ENCODE results near the gene CALY.

Gene CALY

DNA sequence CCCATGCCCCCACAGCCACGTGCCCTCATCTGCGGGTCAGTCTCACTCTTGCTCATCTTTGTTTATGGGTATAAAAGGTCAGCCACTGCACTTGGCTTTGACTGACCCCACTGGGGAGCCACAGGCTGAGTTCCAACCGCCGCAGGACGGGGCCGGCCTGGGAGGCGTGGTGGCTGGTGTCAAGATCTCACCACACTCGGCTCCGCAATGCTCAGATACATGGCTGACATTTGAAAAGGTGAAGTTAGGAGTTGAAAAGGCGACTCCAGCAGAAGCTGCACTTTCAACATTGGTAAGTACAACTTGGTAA, 42.9 kb downstream of the CALY start:
- Histone ChIP-seq H3K9ac (ENCODE audit: low read length in 5 of 5) (peak overlapping the region in 1 of 5 donors; percentile 7), H3K27me3 (ENCODE audit: control insufficient read depth in 5 of 5, insufficient read depth in 4 of 5, low read length in 5 of 5) (no peaks in the 10 kb centered on the region), H3K9me3 (ENCODE audit: control insufficient read depth in 5 of 5, low read length in 5 of 5) (no peaks in the 10 kb centered on the region), H3K36me3 (ENCODE audit: control insufficient read depth in 5 of 5, insufficient read depth in 5 of 5, low read length in 5 of 5) (peaks cover 0 to 94% (median 84%) of the 10 kb centered on the region in 5 donors), H3K4me1 (ENCODE audit: control insufficient read depth in 5 of 5, insufficient read depth in 5 of 5, low read length in 5 of 5) (peaks cover 0 to 22% (median 14%) of the 10 kb centered on the region in 5 donors), H3K4me3 (ENCODE audit: low read depth in 1 of 5, low read length in 5 of 5) (no peak overlapping the region), H3K27ac (ENCODE audit: low read depth, low read length) (peak overlapping the region; percentile 43)

DNA sequence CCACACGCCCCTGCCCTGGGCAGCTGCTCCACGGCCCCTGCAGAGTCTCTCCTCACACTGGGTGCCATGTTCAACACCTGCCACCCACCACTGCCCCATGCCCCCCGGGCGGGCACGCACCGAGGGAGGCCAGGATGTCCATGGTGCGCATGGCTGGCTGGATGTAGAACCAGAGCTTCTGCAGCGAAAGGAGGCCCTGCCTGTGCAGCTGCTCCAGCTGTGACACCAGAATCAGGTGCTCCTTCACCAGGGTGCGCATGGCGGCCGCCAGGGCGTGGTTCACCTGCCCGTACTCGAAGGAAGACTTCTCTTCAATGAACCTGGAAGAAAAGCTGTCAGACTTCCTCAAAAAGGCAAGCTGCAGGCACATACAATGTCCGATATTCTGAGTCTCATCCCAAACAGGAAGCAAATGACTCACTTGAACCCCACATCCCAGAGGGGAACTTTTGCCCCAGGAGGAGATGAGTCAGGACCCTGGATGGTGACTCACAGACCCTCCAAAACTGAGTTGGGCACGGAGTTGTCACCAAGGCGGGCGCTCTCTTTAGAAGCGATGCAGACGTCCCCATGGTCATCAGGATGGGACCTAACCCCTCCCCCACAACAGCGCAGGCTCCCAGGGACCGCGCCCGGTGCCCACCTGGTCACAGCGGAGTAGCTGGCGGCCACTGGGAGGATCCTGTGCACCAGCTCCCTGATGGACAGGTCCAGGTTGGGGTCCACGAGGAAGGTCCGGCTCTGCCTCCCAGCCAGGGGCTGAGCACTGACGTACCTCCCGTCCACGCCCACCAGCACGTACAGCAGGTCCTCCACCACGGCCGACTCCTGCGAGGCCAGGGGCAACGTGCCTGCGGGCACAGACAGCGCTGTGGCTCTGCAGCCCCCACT, 43.5 kb downstream of the CALY start:
- H3K4me3 ChIP-seq (ENCODE audit: low read depth in 1 of 5, low read length in 5 of 5) = no peak overlapping the region
- H3K9ac ChIP-seq (ENCODE audit: low read length in 5 of 5) = no peak overlapping the region
- peak overlapping the region; percentile 43 for H3K27ac ChIP-seq (ENCODE audit: low read depth, low read length)
- no peaks in the 10 kb centered on the region for H3K27me3 ChIP-seq (ENCODE audit: control insufficient read depth in 5 of 5, insufficient read depth in 4 of 5, low read length in 5 of 5)
- H3K9me3 ChIP-seq (ENCODE audit: control insufficient read depth in 5 of 5, low read length in 5 of 5) = no peaks in the 10 kb centered on the region
- H3K4me1 ChIP-seq (ENCODE audit: control insufficient read depth in 5 of 5, insufficient read depth in 5 of 5, low read length in 5 of 5) = peaks cover 0 to 22% (median 14%) of the 10 kb centered on the region in 5 donors
- peaks cover 0 to 94% (median 84%) of the 10 kb centered on the region in 5 donors for H3K36me3 ChIP-seq (ENCODE audit: control insufficient read depth in 5 of 5, insufficient read depth in 5 of 5, low read length in 5 of 5)

DNA sequence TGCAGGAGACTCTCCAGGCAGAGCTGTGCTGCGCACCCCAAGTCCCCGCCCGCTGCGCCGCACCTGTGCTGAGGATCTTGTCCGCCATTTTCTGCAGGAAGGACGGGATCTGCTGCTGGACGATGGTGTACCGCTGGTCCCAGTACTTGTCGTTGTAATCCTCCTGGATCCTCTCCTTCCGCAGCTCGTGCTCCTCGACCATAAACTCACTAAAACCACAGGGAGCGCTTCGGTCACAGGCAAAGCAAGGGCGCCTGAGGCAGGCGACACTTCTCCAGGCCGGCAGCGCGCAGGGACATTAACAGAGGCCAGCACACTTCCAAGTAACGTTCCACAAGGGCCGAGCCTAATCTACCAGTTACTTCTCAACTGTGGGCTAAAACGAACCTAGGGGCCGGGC, 46.9 kb downstream of the CALY start:
- H3K9ac ChIP-seq (ENCODE audit: low read length in 5 of 5) = no peak overlapping the region
- peaks cover 4 to 92% (median 82%) of the 10 kb centered on the region in 5 donors for H3K36me3 ChIP-seq (ENCODE audit: control insufficient read depth in 5 of 5, insufficient read depth in 5 of 5, low read length in 5 of 5)
- H3K4me3 ChIP-seq (ENCODE audit: low read depth in 1 of 5, low read length in 5 of 5) = no peak overlapping the region
- peaks cover 0 to 21% (median 14%) of the 10 kb centered on the region in 5 donors for H3K4me1 ChIP-seq (ENCODE audit: control insufficient read depth in 5 of 5, insufficient read depth in 5 of 5, low read length in 5 of 5)
- H3K27ac ChIP-seq (ENCODE audit: low read depth, low read length) = no peak overlapping the region
- H3K9me3 ChIP-seq (ENCODE audit: control insufficient read depth in 5 of 5, low read length in 5 of 5) = no peaks in the 10 kb centered on the region
- H3K27me3 ChIP-seq (ENCODE audit: control insufficient read depth in 5 of 5, insufficient read depth in 4 of 5, low read length in 5 of 5) = no peaks in the 10 kb centered on the region

DNA sequence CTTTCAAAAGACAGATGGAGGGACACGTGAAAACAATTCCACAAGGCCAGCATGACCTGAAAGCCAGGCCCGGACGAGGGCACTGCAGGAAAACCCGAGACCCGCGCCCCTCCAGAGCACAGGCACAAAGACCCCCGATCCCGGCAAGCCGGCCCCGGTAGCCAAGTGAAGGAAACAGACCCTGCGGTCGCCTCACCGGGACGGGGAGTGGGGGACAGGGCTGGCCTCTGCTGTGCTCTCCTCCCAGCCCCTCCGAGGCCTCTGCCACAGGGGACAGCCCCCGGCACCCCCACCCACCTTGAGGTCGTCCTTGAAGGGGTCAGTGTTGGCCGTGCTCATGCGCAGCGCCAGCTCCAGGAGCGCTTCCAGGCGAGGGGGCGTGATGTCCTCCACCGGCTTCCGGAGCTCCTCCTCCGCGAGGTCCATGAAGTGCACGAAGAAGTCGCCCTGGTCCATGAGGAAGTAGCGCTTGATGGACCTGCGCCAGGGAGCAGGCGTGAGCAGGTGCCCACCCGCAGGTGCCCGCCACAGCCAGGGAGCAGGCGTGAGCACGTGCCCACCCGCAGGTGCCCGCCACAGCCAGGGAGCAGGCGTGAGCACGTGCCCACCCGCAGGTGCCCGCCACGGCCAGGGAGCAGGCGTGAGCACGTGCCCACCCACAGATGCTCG, 48.7 kb downstream of the CALY start:
- Histone ChIP-seq H3K9ac (ENCODE audit: low read length in 5 of 5) (no peak overlapping the region), H3K9me3 (ENCODE audit: control insufficient read depth in 5 of 5, low read length in 5 of 5) (no peaks in the 10 kb centered on the region), H3K27me3 (ENCODE audit: control insufficient read depth in 5 of 5, insufficient read depth in 4 of 5, low read length in 5 of 5) (no peaks in the 10 kb centered on the region), H3K4me3 (ENCODE audit: low read depth in 1 of 5, low read length in 5 of 5) (no peak overlapping the region), H3K36me3 (ENCODE audit: control insufficient read depth in 5 of 5, insufficient read depth in 5 of 5, low read length in 5 of 5) (peaks cover 4 to 92% (median 82%) of the 10 kb centered on the region in 5 donors), H3K4me1 (ENCODE audit: control insufficient read depth in 5 of 5, insufficient read depth in 5 of 5, low read length in 5 of 5) (peaks cover 0 to 3% (median 1%) of the 10 kb centered on the region in 5 donors), H3K27ac (ENCODE audit: low read depth, low read length) (no peak overlapping the region)

DNA sequence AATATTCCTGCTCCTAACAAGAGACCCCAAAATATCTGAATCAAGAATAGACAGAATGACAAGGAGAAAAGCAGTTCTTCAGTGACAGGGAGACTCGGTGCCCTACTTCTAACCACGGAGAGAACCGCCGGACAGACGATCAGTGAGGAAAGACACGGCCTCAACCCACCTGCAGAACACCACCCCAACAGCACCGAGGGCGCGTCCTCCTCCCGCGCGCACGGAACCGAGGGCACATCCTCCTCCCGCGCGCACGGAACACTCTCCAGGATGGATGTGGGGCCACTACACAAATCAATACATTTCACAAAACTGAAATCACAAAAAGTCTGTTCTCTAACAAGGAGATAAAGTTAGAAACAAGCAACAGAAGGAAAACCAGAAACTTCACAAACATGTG, 50.3 kb downstream of the CALY start:
- H3K9me3 ChIP-seq (ENCODE audit: control insufficient read depth in 5 of 5, low read length in 5 of 5) = no peaks in the 10 kb centered on the region
- H3K27ac ChIP-seq (ENCODE audit: low read depth, low read length) = no peak overlapping the region
- H3K4me3 ChIP-seq (ENCODE audit: low read depth in 1 of 5, low read length in 5 of 5) = no peak overlapping the region
- H3K4me1 ChIP-seq (ENCODE audit: control insufficient read depth in 5 of 5, insufficient read depth in 5 of 5, low read length in 5 of 5) = no peaks in the 10 kb centered on the region
- H3K27me3 ChIP-seq (ENCODE audit: control insufficient read depth in 5 of 5, insufficient read depth in 4 of 5, low read length in 5 of 5) = no peaks in the 10 kb centered on the region
- no peak overlapping the region for H3K9ac ChIP-seq (ENCODE audit: low read length in 5 of 5)
- peaks cover 4 to 96% (median 90%) of the 10 kb centered on the region in 5 donors for H3K36me3 ChIP-seq (ENCODE audit: control insufficient read depth in 5 of 5, insufficient read depth in 5 of 5, low read length in 5 of 5)

- H3K27ac ChIP-seq (ENCODE audit: low read depth, low read length) = no peak overlapping the region
- no peak overlapping the region for H3K4me3 ChIP-seq (ENCODE audit: low read depth in 1 of 5, low read length in 5 of 5)
- no peaks in the 10 kb centered on the region for H3K4me1 ChIP-seq (ENCODE audit: control insufficient read depth in 5 of 5, insufficient read depth in 5 of 5, low read length in 5 of 5)
- H3K9me3 ChIP-seq (ENCODE audit: control insufficient read depth in 5 of 5, low read length in 5 of 5) = no peaks in the 10 kb centered on the region
- H3K9ac ChIP-seq (ENCODE audit: low read length in 5 of 5) = no peak overlapping the region
- H3K36me3 ChIP-seq (ENCODE audit: control insufficient read depth in 5 of 5, insufficient read depth in 5 of 5, low read length in 5 of 5) = peaks cover 4 to 98% (median 93%) of the 10 kb centered on the region in 5 donors
- H3K27me3 ChIP-seq (ENCODE audit: control insufficient read depth in 5 of 5, insufficient read depth in 4 of 5, low read length in 5 of 5) = no peaks in the 10 kb centered on the region
Measured at GRCh38 chr10:133285217-133285616, 51.5 kb downstream of the CALY start.

GRCh38 chr10:133283931-133284330, 52.8 kb downstream of the CALY start:
- no peak overlapping the region for H3K4me3 ChIP-seq (ENCODE audit: low read depth in 1 of 5, low read length in 5 of 5)
- H3K9ac ChIP-seq (ENCODE audit: low read length in 5 of 5) = no peak overlapping the region
- H3K27ac ChIP-seq (ENCODE audit: low read depth, low read length) = no peak overlapping the region
- peaks cover 0 to under 1% (median 0%) of the 10 kb centered on the region in 5 donors for H3K4me1 ChIP-seq (ENCODE audit: control insufficient read depth in 5 of 5, insufficient read depth in 5 of 5, low read length in 5 of 5)
- H3K27me3 ChIP-seq (ENCODE audit: control insufficient read depth in 5 of 5, insufficient read depth in 4 of 5, low read length in 5 of 5) = no peaks in the 10 kb centered on the region
- H3K36me3 ChIP-seq (ENCODE audit: control insufficient read depth in 5 of 5, insufficient read depth in 5 of 5, low read length in 5 of 5) = peaks cover 4 to 98% (median 95%) of the 10 kb centered on the region in 5 donors
- no peaks in the 10 kb centered on the region for H3K9me3 ChIP-seq (ENCODE audit: control insufficient read depth in 5 of 5, low read length in 5 of 5)

- Histone ChIP-seq H3K36me3 (ENCODE audit: control insufficient read depth in 5 of 5, insufficient read depth in 5 of 5, low read length in 5 of 5) (peaks cover 4 to 92% (median 88%) of the 10 kb centered on the region in 5 donors), H3K27ac (ENCODE audit: low read depth, low read length) (no peak overlapping the region), H3K4me3 (ENCODE audit: low read depth in 1 of 5, low read length in 5 of 5) (no peak overlapping the region), H3K4me1 (ENCODE audit: control insufficient read depth in 5 of 5, insufficient read depth in 5 of 5, low read length in 5 of 5) (peaks cover 0 to 11% (median 0%) of the 10 kb centered on the region in 5 donors), H3K27me3 (ENCODE audit: control insufficient read depth in 5 of 5, insufficient read depth in 4 of 5, low read length in 5 of 5) (no peaks in the 10 kb centered on the region), H3K9ac (ENCODE audit: low read length in 5 of 5) (no peak overlapping the region), H3K9me3 (ENCODE audit: control insufficient read depth in 5 of 5, low read length in 5 of 5) (no peaks in the 10 kb centered on the region)
Measured at GRCh38 chr10:133282846-133283390, 53.8 kb downstream of the CALY start.

DNA sequence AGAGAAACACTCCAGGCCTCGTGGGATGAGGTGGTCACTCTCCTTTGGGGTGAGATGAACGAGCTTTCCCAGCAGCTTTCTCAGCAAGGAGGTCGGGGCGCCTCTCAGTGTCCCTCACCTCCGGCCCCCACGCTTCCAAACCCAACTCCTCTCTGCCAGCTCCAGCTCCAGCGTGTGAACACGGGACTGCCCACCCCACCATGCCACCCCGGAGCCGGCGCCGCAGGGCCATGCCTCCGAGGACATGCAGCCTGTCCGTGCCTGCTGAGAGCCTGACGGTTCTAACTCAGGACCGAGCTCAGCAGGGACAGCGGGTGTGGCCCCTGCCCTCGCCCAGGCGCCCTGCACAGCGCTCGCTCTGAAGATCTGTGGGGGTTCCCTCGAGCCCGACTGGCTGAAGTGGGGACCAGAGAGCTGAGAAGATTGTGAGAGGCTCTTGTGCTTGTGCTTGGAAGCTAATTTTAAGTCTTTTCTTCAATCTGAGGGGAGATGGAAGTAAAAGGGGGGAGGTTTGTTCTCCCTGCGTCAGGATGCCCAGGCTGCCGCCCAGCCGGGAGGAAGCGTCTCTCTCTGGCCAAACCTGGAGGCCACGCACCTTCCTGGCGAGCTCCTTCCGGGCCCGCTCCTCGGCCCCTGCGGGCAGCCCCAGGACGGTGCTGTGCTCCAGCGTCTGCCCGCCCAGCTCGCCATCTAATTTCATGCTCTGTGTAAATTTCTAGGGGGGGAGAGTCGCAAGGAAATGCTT, 54.9 kb downstream of the CALY start:
- Histone ChIP-seq H3K36me3 (ENCODE audit: control insufficient read depth in 5 of 5, insufficient read depth in 5 of 5, low read length in 5 of 5) (peaks cover 4 to 83% (median 81%) of the 10 kb centered on the region in 5 donors), H3K4me3 (ENCODE audit: low read depth in 1 of 5, low read length in 5 of 5) (no peak overlapping the region), H3K27ac (ENCODE audit: low read depth, low read length) (no peak overlapping the region), H3K9ac (ENCODE audit: low read length in 5 of 5) (no peak overlapping the region), H3K4me1 (ENCODE audit: control insufficient read depth in 5 of 5, insufficient read depth in 5 of 5, low read length in 5 of 5) (peaks cover 0 to 18% (median 5%) of the 10 kb centered on the region in 5 donors), H3K9me3 (ENCODE audit: control insufficient read depth in 5 of 5, low read length in 5 of 5) (no peaks in the 10 kb centered on the region), H3K27me3 (ENCODE audit: control insufficient read depth in 5 of 5, insufficient read depth in 4 of 5, low read length in 5 of 5) (peaks cover 0 to 4% (median 0%) of the 10 kb centered on the region in 5 donors)
